GM21529 (cell line): Measurements from ENCODE around the gene METTL22.

ENCODE experiments used
- ATAC-seq: cut with Tn5 transposase; IDR thresholded peaks from one replicate; pipeline ENCODE4 v1.9.1; 2021; ENCODE audit not compliant: unreplicated experiment

METTL22 gene

DNA sequence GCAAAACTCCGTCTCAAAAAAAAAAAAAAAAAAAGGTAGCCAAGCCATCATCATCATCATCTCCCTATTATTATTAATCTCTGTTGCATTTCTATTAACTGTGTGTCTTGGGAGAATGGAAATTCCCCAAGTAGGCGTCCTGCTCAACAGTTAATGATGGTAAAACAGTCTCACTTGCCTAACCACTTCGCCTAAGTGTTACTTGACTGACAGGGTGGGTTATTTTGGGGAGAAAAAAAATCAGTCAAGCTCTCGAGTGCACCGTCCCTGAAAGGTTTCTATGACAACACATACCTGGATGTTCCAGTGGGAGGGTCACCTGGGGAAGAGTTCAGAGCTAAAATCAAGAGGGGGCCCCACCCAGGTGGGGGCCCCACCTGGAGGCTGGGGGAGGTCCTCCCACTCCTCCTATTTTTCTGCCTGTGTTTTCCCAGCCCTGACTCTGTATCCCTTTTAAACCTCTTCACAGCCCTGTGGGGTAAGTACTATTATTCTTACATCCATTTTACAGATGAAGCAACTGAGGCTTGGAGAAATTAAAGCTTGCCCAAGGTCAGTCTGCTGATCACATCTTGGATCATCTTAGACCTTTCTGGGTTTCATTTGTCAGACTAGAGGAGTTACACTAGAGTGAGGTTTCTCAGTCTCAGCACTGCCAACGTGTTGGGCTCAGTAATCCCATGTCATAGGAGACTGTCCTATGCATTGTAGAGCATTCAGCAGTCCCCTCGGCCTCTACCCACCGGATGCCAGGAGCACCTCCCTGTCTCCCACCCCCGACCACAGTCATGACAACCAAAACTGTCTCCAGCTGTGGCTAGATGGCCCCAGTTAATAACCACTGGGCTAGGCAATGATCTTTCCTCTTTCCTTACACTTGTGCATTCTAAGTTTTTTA is 41.9 kb downstream of the METTL22 start:
- ATAC-seq, result no peak

DNA sequence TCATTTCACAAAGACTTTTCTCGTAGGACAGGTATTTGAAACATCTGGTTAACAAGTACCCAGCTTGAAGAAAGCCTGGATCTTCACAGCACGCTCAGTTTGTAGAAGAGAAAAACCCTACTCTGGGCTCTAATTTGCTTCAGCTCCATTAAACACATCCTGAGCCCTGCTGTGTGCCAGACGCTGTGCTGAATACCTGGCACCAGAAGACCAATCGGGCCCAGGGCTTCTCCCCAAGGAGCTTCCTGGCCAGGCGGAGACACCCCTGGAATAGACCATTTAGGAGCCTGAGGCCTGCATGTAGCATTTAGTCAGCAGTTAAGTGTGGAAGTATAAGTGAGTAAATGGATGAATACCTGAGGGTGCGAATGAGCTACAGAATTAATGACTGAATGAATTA is 44.0 kb downstream of the METTL22 start:
- no peak for ATAC-seq

DNA sequence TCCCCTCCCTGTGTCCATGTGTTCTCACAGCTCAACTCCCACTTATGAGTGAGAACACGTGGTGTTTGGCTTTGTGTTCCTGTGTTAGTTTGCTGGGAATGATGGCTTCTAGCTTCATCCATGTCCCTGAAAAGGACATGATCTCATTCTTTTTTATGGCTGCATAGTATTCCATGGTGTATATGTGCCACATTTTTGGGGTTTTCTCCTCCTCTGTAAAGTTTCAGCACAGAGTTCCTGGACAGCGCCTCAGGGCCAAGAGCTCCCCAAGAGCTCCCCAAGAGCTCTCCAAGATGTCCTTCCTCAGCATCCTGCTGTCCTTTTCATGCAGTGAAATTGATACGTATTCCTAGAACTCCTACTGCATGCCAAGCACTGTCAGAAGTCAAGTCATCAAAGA is 46.0 kb downstream of the METTL22 start:
- no peak for ATAC-seq

DNA sequence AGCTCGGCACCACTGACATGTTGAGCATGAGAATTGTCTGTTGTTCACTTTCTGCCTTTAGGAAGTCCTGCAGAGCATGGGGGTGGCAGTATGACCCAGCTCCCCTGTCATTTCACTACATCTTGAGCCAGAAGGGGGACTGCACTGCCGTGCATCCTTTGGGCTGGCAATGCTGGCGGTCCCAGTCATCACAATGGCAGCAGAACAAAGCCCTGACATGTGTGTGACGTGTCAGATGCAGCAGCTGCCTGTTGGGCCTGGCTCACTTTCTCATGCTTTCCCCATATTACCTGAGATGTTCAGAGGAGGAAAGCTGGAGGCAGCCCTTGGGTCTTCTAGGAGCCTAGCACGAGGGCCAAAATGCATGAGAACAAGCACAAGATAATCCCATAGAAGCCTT is 46.6 kb downstream of the METTL22 start:
- no peak for ATAC-seq

DNA sequence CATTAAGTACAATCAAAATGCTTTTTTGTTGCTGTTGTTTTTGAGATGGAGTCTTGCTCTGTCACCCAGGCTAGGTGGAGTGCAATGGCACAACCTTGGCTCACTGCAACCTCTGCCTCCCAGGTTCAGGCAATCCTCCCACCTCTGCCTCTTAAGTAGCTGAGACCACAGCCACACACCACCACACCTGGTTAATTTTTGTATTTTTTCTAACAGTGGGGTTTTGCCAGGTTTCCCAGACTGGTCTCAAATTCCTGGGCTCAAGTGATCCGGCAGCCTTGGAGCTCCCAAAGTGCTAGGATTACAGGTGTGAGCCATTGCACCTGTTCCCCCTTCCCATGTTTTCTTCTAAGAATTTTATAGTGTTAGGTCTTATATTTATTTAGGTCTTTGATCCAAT is 48.0 kb downstream of the METTL22 start:
- ATAC-seq, result no peak

DNA sequence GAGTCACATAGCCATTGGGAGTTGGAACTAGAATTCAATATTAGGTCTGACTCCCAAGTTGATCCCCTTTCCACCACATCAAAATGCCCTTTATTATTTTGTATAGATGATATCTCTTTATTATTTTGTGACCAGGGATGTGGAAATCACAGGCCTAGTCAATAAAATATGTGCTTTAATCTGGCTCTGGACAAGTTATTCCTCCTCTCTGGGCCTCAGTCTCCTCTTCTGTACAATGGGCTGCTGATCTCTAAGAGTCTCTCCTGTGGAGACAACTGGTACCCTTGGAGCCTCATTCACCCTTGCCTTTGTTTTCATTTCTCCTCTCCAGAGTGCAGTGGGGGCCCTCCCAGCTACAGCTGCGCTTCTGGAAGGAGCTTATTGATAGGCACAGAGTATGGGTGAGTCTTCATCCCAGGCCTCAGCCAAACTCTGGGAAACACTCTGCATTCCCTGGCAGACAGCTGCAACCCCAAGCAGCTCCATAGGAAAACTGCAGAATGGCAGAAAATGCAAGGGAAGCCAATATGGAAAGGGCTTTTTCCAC is 48.6 kb downstream of the METTL22 start:
- no peak for ATAC-seq

DNA sequence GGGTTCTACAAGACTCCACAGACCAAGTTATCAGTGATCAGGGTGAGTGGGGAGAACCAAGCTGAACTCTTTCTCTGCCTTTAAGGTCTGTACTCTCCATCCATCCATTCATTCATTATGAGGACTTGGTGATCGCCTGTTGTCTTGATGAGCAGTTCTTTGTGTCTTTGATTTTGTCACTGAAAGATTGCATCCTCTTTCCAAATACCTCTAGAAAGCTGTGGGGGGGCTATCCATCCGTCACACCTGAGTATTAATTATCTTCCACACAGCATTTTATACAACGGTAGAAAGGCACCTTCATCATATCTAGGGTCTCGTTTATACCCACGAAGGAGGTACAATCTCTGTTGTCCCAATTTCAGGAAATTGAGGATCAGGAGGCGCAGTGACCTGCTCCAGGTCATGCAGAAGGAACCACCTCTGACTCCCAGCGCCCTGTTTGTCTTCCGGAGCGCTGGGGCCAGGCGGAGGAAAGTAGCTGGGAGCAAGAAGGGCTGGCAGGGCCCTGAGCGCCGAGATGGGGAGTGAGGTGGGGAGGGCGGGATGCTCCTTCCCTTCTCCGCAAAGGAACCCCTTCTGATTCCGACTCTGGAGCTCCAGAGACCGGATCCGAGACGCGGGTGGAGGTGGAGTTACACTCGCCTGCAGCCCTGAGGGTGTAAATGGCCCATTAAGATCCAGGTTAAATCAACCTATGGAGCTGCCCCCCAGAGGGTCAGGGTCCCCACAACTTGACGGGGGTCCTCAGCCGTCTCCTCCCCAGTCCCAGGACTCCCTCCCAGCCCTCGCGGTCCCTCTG is 52.3 kb downstream of the METTL22 start:
- ATAC-seq, result peak; percentile 43

DNA sequence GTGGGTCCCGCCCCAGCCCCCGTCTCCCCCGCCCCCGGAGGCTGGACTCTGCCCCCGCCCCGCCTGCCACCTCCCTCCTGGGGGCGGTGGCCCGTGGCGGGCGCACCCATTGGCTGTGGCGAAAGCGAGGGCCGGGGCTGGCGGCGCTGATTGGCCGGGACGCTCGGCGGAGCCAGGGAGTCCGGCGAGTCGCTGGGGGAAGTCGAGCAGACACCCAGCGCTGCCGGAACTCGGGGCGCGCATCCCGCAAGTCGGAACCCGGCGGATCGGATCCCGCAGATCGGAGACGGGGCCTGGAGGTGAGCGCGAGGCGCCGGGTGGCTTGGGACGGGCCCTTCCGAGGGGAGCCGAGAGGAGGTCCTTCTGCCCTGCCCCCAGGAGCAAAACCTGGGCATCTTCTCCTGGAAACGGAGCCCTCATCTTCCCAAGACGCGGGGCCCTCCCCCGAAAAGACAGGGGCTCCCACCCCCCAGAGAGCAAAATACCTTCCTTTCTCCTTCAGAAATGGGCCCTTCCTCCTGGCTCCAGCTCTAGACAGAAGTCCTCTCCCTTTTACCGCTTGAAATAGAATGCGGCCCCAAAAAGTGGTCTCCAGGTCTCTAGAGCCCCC is 53.0 kb downstream of the METTL22 start, which contains the start of gene ABAT:
TSS of gene ABAT (plus strand) at position 205 of the 610 bp plus-strand sequence. CDS start 61,123 bp downstream, outside the sequence.
- peak; percentile 100 for ATAC-seq

DNA sequence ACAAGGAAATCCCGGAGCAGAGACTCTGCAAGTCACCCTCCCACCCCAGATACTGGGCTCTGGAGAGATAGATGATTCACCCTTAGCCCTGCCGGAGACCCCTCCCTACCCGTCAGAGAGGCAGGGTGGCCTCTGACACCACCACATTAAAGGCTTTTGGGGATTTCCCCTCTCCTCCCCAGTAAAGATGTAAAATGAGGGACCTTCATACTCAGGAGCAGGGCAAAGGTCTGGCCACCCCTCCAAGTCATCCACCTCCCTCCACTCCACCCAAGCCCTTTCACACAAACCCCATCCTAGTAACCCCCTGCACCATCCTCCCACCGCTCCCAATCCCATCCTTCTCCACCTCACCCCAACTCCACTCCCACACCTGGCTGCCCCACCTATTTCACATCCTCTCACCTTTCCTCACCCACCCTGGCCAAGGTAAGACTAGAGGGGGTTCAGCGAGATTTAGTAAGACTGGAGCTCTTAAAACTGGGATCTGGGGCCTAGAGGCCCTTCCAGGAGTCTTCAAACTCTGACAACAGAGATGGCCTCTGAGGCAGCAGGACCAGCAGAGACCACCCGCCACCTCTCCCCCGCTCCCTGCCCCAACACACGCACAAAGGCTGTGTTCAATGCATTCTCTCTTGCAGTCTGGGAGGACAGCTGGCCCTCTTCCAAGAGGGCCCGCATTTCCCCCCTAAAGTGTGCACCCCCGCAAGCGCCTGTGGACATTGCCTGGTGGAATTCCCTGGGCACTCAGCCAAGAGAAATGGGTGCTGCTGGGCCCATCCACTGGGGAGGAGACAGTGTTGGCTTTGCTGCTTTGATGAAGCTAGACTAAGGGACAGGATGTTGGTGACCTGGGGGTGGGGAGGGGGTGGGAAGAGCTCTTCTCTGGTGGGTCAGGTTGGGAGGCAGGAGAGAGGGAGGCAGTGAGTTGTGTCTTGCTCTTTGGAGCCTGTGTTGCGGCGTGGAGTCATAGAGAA is 54.0 kb downstream of the METTL22 start:
- ATAC-seq, result no peak

DNA sequence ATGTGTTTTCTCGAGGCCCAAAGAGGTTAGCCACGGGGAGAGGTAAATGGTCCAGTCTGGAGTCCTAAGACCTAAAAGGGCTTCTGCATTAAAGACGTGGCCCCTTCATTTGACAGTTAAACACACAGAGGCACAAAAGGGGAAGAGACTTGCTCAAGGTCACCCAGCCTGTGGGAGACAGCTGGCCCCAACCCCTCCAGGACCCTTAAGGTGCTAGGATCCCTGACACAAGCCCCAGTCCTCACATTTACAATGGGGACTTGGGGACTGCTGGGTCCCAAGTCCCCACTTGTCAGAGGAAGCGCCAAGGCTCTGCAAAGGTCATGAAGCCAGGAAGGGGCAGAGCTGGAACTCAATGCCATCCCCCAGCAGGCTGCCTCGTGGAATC is 54.7 kb downstream of the METTL22 start:
- no peak for ATAC-seq

DNA sequence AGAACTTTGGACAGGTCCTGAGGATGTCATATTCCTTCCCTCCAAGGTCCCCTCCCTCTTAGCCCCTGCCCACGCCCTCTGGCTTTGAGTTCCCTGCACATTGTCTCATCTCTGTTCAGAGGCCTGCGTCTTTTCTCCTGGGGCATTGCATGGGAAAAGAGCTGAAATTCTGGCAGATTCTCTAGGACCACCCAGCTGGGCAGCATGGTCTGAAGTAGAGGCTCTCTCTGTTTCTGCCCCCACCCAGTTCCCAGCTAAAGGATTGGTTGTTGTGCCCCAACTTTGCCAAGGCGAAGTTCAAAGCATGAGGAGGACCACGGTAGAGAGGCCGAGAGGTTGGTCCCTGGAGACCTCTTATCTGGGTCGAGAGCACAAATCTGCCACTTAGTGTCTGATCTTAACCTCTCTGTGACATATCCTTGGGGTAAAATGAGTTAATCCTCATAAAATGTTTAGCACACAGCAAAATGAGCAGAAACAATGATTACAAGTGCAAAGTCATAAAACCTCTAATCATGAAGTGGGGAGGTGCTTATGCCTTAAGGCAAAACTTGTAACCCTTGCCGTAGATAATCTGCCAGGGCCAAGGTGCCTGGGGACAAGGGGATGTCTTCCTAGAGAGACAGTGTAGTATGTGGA is 55.4 kb downstream of the METTL22 start:
- no peak for ATAC-seq

DNA sequence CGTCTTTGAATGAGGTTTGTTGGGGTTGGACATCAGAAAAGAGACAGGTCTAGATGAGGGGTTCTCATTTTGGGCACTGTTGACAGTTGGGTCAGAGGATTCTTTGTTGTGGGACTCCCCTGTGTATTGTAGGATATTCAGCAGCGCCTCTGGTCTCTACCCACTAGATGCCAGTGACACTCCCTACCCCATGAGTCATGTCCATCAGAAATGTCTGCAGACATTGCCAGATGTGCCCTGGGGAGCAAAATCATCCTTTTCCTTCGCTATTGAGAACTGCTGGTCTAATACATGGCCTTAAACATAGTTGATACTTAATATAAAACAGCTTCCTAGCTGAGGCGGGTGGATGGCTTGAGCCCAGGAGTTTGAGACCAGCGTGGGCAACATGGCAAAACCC is 56.0 kb downstream of the METTL22 start:
- ATAC-seq, result no peak

DNA sequence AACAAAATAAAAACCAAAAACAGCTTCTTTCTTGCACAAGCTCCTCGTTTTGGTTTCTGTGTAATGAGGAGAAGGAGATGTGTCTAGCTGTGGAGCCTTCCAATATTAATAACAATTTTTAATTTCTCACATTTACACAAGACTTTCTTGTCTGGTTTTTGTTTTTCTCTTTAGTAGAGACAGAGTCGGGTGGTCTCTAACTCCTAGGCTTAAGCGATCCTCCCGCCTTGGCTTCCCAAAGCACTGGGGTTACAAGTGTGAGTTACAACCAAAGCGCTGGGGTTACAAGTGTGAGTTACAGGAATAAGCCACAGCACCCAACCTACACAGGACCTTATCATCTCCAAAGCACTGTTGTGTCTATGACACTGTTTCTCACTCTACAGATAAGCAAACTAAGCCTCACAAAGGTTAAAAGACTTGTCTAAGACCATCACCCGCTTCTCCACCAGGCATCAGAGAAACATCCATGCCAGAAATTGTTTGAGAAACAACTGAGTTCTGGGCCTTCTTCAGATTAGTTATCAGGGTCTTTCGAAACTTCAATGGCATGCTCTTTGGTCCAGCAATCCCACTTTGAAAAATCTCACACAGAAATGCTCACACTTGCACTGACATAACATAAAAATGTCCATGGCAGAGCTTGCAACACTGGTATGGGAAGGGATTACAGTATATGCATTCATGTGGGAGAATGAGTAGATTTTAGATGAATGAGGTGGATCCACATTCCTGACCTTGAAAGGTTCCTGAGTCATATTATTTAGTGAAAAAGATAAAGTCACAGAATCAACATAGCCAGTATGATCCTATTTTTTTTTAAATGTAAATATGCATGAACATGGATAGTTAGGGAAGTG is 56.8 kb downstream of the METTL22 start:
- ATAC-seq, result no peak

DNA sequence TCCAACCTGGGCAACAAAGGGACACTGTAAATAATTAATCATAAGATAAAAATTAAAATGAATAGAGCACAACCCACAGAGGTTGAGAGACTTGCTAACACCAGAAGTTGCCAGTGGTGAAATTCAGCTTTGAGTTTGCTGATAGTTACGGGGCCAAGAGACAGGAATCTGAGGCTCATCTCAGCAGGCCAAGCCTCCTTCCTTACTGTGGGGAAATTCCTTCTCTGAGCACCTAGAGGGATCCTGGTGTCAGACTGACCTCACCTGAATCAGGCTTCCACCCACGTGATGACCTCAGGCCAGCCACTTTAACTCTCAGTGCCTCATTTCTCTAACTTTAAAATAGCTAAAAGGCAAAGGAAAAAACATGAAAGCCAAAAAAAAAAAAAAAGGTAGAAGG is 57.7 kb downstream of the METTL22 start:
- ATAC-seq, result no peak

DNA sequence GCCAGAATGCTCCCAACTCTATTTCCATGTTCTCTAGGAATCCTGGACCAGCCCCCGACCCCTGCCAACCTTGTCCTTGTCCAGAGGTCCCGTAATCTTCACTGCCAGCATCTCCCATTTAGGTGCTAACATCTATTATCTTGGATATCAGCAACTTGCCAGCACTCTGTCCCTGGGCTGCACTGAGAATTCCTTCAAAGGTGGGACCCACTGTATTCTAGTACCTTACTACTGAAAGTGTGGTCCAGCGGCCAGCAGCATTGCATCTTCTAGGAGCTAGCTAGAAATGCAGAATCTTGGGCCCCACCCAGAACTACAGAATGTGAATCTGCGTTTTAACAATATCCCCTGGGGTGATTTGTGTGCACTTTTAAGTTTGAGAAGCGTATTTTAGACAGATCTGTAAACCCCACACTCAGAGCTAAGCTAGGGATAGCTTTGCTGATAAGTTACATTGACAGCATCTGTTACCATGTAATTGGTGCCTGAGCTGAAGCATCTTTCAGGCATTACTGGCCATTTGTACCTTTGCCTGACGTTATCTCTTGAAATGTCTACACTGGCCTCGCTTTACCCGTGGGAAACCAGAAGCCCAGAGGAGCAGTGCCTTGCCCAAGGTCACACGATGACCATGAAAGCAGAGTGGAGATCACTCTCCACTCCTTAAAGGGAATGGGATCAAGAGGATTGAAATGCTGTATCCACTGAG is 61.2 kb downstream of the METTL22 start:
- ATAC-seq, result no peak

DNA sequence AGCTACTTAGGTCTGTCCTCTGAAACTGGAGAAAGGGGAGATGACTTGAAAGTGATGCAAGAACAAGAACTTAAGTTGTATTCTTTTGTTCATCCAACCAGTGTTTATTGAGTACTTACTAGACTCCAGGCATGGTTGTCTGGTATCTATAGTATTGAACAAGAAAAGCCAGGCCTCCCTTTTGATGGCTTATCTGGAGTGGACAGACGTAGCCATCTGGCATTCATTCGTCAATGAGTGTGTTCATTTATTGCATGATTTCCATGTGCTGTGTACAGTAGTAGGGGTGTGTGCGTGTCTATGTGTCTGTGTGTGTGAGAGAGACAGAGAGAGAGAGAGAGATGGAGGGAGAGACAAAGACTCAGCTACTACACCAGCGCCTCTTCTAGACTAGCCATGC is 62.1 kb downstream of the METTL22 start:
- no peak for ATAC-seq

DNA sequence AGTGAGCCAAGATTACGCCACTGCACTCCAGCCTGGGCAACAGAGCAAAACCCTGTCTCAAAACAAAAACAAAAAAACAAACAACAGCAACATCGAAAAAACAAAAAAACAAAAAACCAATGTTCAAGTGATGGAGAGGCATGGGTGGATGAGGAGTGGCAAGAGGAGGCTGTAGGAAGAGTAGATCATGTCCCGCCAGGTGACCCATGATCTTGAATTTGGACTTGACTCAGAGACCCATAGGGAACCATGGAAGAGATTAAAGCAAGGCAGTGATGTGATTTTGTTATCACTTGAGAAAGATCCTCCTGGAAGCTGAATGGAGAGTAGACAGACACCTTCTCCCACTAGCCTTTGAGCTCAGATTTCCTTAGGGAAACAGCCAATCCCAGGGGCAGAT is 64.1 kb downstream of the METTL22 start:
- ATAC-seq, result no peak

DNA sequence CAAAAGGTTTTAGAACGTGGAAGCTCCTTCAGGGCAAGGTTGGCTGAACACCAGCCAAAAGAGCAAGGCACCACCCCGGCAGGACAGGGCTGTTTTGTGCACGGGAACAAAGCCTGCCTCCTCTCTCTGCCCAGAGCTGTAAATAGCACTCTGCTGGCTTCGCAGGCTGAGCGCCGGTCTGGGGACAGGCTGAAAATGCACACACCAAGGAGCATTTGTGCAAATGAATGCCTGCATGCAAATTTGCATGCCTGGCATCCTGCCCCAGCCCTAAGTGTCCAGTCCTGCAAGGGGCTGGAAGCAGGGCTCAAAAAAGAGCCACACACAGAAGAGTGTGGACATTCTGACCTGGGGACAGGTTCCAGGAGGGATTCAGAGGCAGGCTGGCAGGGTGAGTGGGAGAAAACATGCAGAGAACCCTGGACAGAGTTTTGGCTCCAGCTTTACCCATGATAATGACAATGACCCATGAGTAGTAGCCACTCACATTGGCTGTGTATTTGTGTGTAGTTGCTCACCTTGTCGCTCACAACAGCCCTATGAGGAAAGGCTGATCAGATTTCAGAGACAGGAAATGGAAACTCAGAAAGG is 64.6 kb downstream of the METTL22 start:
- no peak for ATAC-seq
